OCI-LY1 (cell line): ENCODE measurements around the gene IRAK3.

Experiments
- H2AFZ ChIP-seq: fragments of 200-600 bp; sonication (generic), shearing (Covaris generic); 2 replicates; pipeline ENCODE4 v1.6.0; 2014; ENCODE audit warnings: antibody characterized with exemption, mild to moderate bottlenecking, low read length
- H3F3A ChIP-seq: fragments of 200-600 bp; sonication (generic), shearing (Covaris generic); 2 replicates; pipeline ENCODE4 v1.6.0; 2014; ENCODE audit warnings: mild to moderate bottlenecking, antibody characterized with exemption, low read length, moderate library complexity; ENCODE audit not compliant: insufficient read depth
- H3K27ac ChIP-seq: fragments of 200-600 bp; sonication (generic); 2 replicates; pipeline ENCODE4 v1.5.1; 2014; ENCODE audit warnings: low read length, mixed run types, mild to moderate bottlenecking, low read depth; ENCODE audit not compliant: poor library complexity, severe bottlenecking
- H3K27me3 ChIP-seq: fragments of 200-600 bp; sonication (generic); 2 replicates; pipeline ENCODE4 v1.6.0; 2014; ENCODE audit warnings: antibody characterized with exemption, mild to moderate bottlenecking, low read length, moderate library complexity; ENCODE audit not compliant: insufficient read depth
- H3K36me3 ChIP-seq: fragments of 200-600 bp; sonication (generic); 2 replicates; pipeline ENCODE4 v1.6.1; 2014; ENCODE audit warnings: mild to moderate bottlenecking, antibody characterized with exemption, low read length, moderate library complexity, mixed read lengths; ENCODE audit not compliant: insufficient read depth
- H3K4me1 ChIP-seq: fragments of 200-600 bp; sonication (generic); 2 replicates; pipeline ENCODE4 v1.5.1; 2014; ENCODE audit warnings: mild to moderate bottlenecking, low read length, moderate library complexity; ENCODE audit not compliant: insufficient read depth, severe bottlenecking
- H3K4me2 ChIP-seq: fragments of 200-600 bp; sonication (generic), shearing (Covaris generic); 2 replicates; pipeline ENCODE4 v1.6.1; 2014; ENCODE audit warnings: low read length
- H3K4me3 ChIP-seq: fragments of 200-600 bp; sonication (generic); 2 replicates; pipeline ENCODE4 v1.5.1; 2014; ENCODE audit warnings: low read length, low read depth, mild to moderate bottlenecking, mixed read lengths; ENCODE audit not compliant: poor library complexity, severe bottlenecking
- H3K79me2 ChIP-seq: fragments of 200-600 bp; shearing (Covaris generic); 2 replicates; pipeline ENCODE4 v1.6.1; 2016; ENCODE audit warnings: mixed run types, low read length, mixed read lengths; ENCODE audit not compliant: insufficient read depth
- H3K9ac ChIP-seq: fragments of 200-600 bp; sonication (generic), shearing (Covaris generic); 2 replicates; pipeline ENCODE4 v1.6.1; 2014; ENCODE audit warnings: mild to moderate bottlenecking, low read length, mixed read lengths
- H3K9me2 ChIP-seq: fragments of 200-600 bp; sonication (generic), shearing (Covaris generic); 2 replicates; pipeline ENCODE4 v1.6.1; 2014; ENCODE audit warnings: low read depth, mild to moderate bottlenecking, low read length, mixed read lengths
- H3K9me3 ChIP-seq: fragments of 200-600 bp; shearing (Covaris generic); 2 replicates; pipeline ENCODE4 v1.6.1; 2014; ENCODE audit warnings: low read length, mixed read lengths
- H4K20me1 ChIP-seq: fragments of 200-600 bp; sonication (generic), shearing (Covaris generic); 2 replicates; pipeline ENCODE4 v1.6.0; 2016; ENCODE audit warnings: mild to moderate bottlenecking, low read length; ENCODE audit not compliant: insufficient read depth
- CTCF ChIP-seq: fragments of 200-600 bp; sonication (generic), shearing (Covaris generic); IDR thresholded peaks from 2 replicates; pipeline ENCODE4 v1.5.1; 2017; ENCODE audit warnings: mild to moderate bottlenecking, antibody characterized with exemption, low read length, moderate library complexity, mixed read lengths
- EZH2 ChIP-seq: fragments of 200-600 bp; sonication (generic), shearing (Covaris generic); IDR thresholded peaks from 2 replicates; pipeline ENCODE4 v1.8.0; 2017; ENCODE audit warnings: borderline replicate concordance, mixed run types, mild to moderate bottlenecking, antibody characterized with exemption, low read length, moderate library complexity, mixed read lengths

The IRAK3 gene

DNA sequence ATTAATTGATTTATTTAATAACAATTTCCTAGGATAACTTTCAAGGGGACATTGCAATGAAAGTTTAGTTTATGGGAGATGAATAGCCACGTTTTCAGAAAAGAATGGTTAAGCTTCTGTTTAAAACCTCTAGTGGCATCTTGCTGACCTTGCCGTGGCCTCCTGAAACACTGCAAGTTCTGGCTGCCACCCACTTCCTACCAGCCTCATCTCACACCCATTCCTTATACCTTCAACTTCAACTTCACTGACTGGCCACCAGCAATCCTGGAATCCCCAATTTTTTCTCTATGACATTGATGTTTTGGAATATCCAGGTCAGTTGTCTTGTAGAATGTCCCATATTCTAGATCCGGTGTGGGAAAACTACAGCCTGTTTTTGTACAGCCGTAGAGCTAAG, 108.1 kb downstream of the IRAK3 start:
- no peak overlapping the region for H2AFZ ChIP-seq
- H3K79me2 ChIP-seq: no peaks in the 10 kb centered on the region
- no peak overlapping the region for H3K27ac ChIP-seq
- no peak overlapping the region for H3K4me3 ChIP-seq
- peaks cover 7% of the 10 kb centered on the region for H3K4me1 ChIP-seq
- H3K27me3 ChIP-seq: no peaks in the 10 kb centered on the region
- no peaks in the 10 kb centered on the region for H3K9me3 ChIP-seq
- H3F3A ChIP-seq: no peaks in the 10 kb centered on the region
- no peaks in the 10 kb centered on the region for H3K36me3 ChIP-seq
- H3K4me2 ChIP-seq: no peak overlapping the region
- no peaks in the 10 kb centered on the region for H3K9me2 ChIP-seq
- no peaks in the 10 kb centered on the region for H4K20me1 ChIP-seq
- no peak overlapping the region for H3K9ac ChIP-seq
- TF ChIP-seq CTCF (no peak), EZH2 (no peak)

GRCh38 chr12:66297923-66298322, 108.9 kb downstream of the IRAK3 start:
- peaks cover 7% of the 10 kb centered on the region for H3K4me1 ChIP-seq
- no peaks in the 10 kb centered on the region for H3F3A ChIP-seq
- H3K36me3 ChIP-seq: no peaks in the 10 kb centered on the region
- H4K20me1 ChIP-seq: no peaks in the 10 kb centered on the region
- no peak overlapping the region for H3K4me2 ChIP-seq
- no peak overlapping the region for H3K9ac ChIP-seq
- H3K9me3 ChIP-seq: no peaks in the 10 kb centered on the region
- H3K27ac ChIP-seq: no peak overlapping the region
- H3K27me3 ChIP-seq: no peaks in the 10 kb centered on the region
- no peak overlapping the region for H2AFZ ChIP-seq
- no peaks in the 10 kb centered on the region for H3K9me2 ChIP-seq
- no peaks in the 10 kb centered on the region for H3K79me2 ChIP-seq
- TF ChIP-seq EZH2 (no peak), CTCF (no peak)
- no peak overlapping the region for H3K4me3 ChIP-seq

DNA sequence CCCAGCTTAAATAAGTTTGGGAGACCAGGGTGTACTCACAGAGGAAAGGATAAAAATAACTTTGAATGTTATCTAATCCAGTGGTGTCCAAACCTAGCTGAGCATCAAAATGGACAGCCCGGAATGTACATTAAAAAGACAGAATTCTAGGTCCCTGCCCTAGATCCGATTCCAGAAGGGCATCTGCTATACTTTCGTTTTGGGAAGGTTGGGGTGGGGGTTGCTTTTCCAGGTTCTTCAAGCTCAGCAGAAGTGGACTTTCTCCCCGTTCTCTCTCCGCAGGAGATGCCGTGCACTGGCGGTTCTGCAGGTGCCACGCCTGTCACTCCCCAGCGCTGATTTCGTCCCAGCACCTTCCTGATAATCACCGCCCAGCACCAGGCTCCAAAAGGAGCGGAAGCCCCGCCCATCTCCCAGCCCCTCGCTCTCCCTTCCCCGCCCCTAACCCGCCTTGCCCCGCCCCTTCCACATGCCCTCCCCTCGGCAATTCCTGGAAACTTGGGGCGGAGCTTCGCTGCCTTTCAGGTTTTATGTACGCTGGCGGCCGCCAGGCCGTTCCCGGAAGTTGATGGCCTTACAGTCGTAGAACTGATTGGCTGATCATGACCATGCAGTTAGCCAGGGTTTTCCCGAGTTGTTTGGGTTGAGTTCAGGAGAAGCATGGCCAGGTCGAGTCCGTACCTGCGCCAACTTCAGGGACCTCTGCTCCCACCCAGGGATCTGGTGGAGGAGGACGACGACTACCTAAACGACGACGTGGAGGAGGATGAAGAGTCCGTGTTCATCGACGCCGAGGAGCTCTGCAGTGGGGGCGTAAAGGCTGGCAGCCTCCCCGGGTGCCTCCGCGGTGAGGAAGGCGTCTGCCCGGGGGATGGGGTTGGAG, 113.2 kb downstream of the IRAK3 start, which contains the start of gene HELB:
TSS of gene HELB (plus strand) at position 550 of the 883 bp plus-strand sequence. CDS start at position 661, 111 bp downstream.
- no peak within 1 kb of the TSS for H3K27ac ChIP-seq
- TF ChIP-seq CTCF: no peak
- TF ChIP-seq EZH2: no peak

More for the DNA sequence above, 113.2 kb downstream of the IRAK3 start, which contains the start of gene HELB:
- H3K27me3 ChIP-seq: no peaks in the 10 kb centered on the region
- H3K4me1 ChIP-seq: peaks cover 32% of the 10 kb centered on the region
- H3F3A ChIP-seq: no peaks in the 10 kb centered on the region; the same call in 1 of the 2 replicates
- H3K4me3 ChIP-seq: peak within 1 kb of the TSS; percentile 72
- H3K9ac ChIP-seq: peak within 1 kb of the TSS; percentile 61
- peaks cover 9% of the 10 kb centered on the region; the same call in 1 of the 2 replicates for H3K36me3 ChIP-seq
- peak within 1 kb of the TSS; percentile 94 for H2AFZ ChIP-seq
- no peaks in the 10 kb centered on the region for H3K9me2 ChIP-seq
- no peaks in the 10 kb centered on the region for H3K79me2 ChIP-seq
- no peaks in the 10 kb centered on the region for H4K20me1 ChIP-seq
- H3K9me3 ChIP-seq: no peaks in the 10 kb centered on the region
- peak within 1 kb of the TSS; percentile 70 for H3K4me2 ChIP-seq
